ENCODE results near the gene SCAMP4. TPM values are rescaled to one million over a fixed set of nuclear protein-coding genes. Genes with fewer than 3 reads are reported as not detected.

SCAMP4 gene
- total RNA-seq, 2 donors from 2014 or later = 34.8 to 66.2 TPM

GRCh38 chr19:1905863-1906375 lies 720 bp downstream of the SCAMP4 start:
- Mint-ChIP-seq H3K27me3 (no peaks in the 10 kb centered on the region), H3K4me3 (peak overlapping the region; percentile 96), H3K36me3 (no peaks in the 10 kb centered on the region), H3K9me3 (no peaks in the 10 kb centered on the region), H3K27ac (peak overlapping the region; percentile 80 to 85), H3K4me1 (ENCODE audit: low read depth in 2 of 2) (peaks cover 21 to 27% of the 10 kb centered on the region in 2 donors)
- DNase-seq (ENCODE audit: low spot score) (no peak), ATAC-seq (no peak)

- Mint-ChIP-seq H3K4me1 (ENCODE audit: low read depth in 2 of 2) (peaks cover 21 to 27% of the 10 kb centered on the region in 2 donors), H3K27me3 (no peaks in the 10 kb centered on the region), H3K36me3 (no peaks in the 10 kb centered on the region), H3K9me3 (no peaks in the 10 kb centered on the region), H3K27ac (no peak overlapping the region), H3K4me3 (peak overlapping the region; percentile 17)
- DNase-seq (ENCODE audit: low spot score) (no peak), ATAC-seq (no peak)
Observed at GRCh38 chr19:1906985-1907562, 1.9 kb downstream of the SCAMP4 start.

- H3K4me1 Mint-ChIP-seq (ENCODE audit: low read depth in 2 of 2) = peaks cover 21 to 27% of the 10 kb centered on the region in 2 donors
- ATAC-seq (no peak), DNase-seq (ENCODE audit: low spot score) (no peak)
- H3K36me3 Mint-ChIP-seq = no peaks in the 10 kb centered on the region
- H3K27ac Mint-ChIP-seq = no peak overlapping the region
- H3K9me3 Mint-ChIP-seq = no peaks in the 10 kb centered on the region
- H3K27me3 Mint-ChIP-seq = no peaks in the 10 kb centered on the region
- no peak overlapping the region for H3K4me3 Mint-ChIP-seq
Observed at GRCh38 chr19:1907563-1908363, 2.6 kb downstream of the SCAMP4 start.

- H3K9me3 Mint-ChIP-seq = no peaks in the 10 kb centered on the region
- H3K27me3 Mint-ChIP-seq = no peaks in the 10 kb centered on the region
- H3K4me1 Mint-ChIP-seq (ENCODE audit: low read depth in 2 of 2) = peaks cover 21 to 27% of the 10 kb centered on the region in 2 donors
- H3K27ac Mint-ChIP-seq = no peak overlapping the region
- ATAC-seq (no peak), DNase-seq (ENCODE audit: low spot score) (no peak)
- H3K4me3 Mint-ChIP-seq = no peak overlapping the region
- H3K36me3 Mint-ChIP-seq = no peaks in the 10 kb centered on the region
Observed at GRCh38 chr19:1908364-1908678, 3.1 kb downstream of the SCAMP4 start.

GRCh38 chr19:1909761-1910080 lies 4.5 kb downstream of the SCAMP4 start:
- Mint-ChIP-seq H3K4me3 (no peak overlapping the region), H3K36me3 (no peaks in the 10 kb centered on the region), H3K27me3 (no peaks in the 10 kb centered on the region), H3K27ac (no peak overlapping the region), H3K9me3 (no peaks in the 10 kb centered on the region), H3K4me1 (ENCODE audit: low read depth in 2 of 2) (peaks cover 18 to 21% of the 10 kb centered on the region in 2 donors)
- DNase-seq (ENCODE audit: low spot score) (no peak), ATAC-seq (no peak)

GRCh38 chr19:1910177-1910576 lies 5.0 kb downstream of the SCAMP4 start:
- peak overlapping the region in 1 of 2 donors; percentile 26 for H3K27ac Mint-ChIP-seq
- no peaks in the 10 kb centered on the region for H3K36me3 Mint-ChIP-seq

GRCh38 chr19:1911098-1911497 lies 5.9 kb downstream of the SCAMP4 start:
- H3K27ac Mint-ChIP-seq = no peak overlapping the region
- ATAC-seq = no peak
- DNase-seq (ENCODE audit: low spot score) = no peak
- no peak overlapping the region for H3K4me3 Mint-ChIP-seq
- no peaks in the 10 kb centered on the region for H3K36me3 Mint-ChIP-seq
- H3K9me3 Mint-ChIP-seq = no peaks in the 10 kb centered on the region
- peaks cover 13 to 16% of the 10 kb centered on the region in 2 donors for H3K4me1 Mint-ChIP-seq (ENCODE audit: low read depth in 2 of 2)
- no peaks in the 10 kb centered on the region for H3K27me3 Mint-ChIP-seq

More at GRCh38 chr19:1910177-1910576, 5.0 kb downstream of the SCAMP4 start:
- Mint-ChIP-seq H3K27me3 (no peaks in the 10 kb centered on the region), H3K4me1 (ENCODE audit: low read depth in 2 of 2) (peaks cover 18 to 21% of the 10 kb centered on the region in 2 donors), H3K4me3 (peak overlapping the region; percentile 10), H3K9me3 (no peaks in the 10 kb centered on the region)
- ATAC-seq = no peak
- no peak for DNase-seq (ENCODE audit: low spot score)

GRCh38 chr19:1911995-1912394 lies 6.8 kb downstream of the SCAMP4 start:
- Mint-ChIP-seq H3K36me3 (no peaks in the 10 kb centered on the region), H3K4me1 (ENCODE audit: low read depth in 2 of 2) (peaks cover 13 to 16% of the 10 kb centered on the region in 2 donors), H3K4me3 (no peak overlapping the region), H3K9me3 (no peaks in the 10 kb centered on the region), H3K27ac (no peak overlapping the region), H3K27me3 (no peaks in the 10 kb centered on the region)
- DNase-seq (ENCODE audit: low spot score) (no peak), ATAC-seq (no peak)

- DNase-seq (ENCODE audit: low spot score) = no peak
- Mint-ChIP-seq H3K9me3 (no peaks in the 10 kb centered on the region), H3K27me3 (no peaks in the 10 kb centered on the region), H3K4me3 (no peak overlapping the region), H3K4me1 (ENCODE audit: low read depth in 2 of 2) (peaks cover 13 to 16% of the 10 kb centered on the region in 2 donors), H3K36me3 (no peaks in the 10 kb centered on the region), H3K27ac (no peak overlapping the region)
- ATAC-seq = no peak
Observed at GRCh38 chr19:1912760-1913505, 7.7 kb downstream of the SCAMP4 start.

GRCh38 chr19:1913781-1914577 lies 8.8 kb downstream of the SCAMP4 start:
- Mint-ChIP-seq H3K4me3 (no peak overlapping the region), H3K36me3 (no peaks in the 10 kb centered on the region), H3K27me3 (no peaks in the 10 kb centered on the region), H3K27ac (no peak overlapping the region), H3K4me1 (ENCODE audit: low read depth in 2 of 2) (peaks cover 10 to 11% of the 10 kb centered on the region in 2 donors), H3K9me3 (no peaks in the 10 kb centered on the region)
- DNase-seq (ENCODE audit: low spot score) (no peak), ATAC-seq (no peak)

GRCh38 chr19:1914826-1915341 lies 9.7 kb downstream of the SCAMP4 start:
- DNase-seq (ENCODE audit: low spot score) (no peak), ATAC-seq (no peak)
- no peak overlapping the region for H3K27ac Mint-ChIP-seq
- H3K4me1 Mint-ChIP-seq (ENCODE audit: low read depth in 2 of 2) = peaks cover 5 to 6% of the 10 kb centered on the region in 2 donors
- H3K27me3 Mint-ChIP-seq = no peaks in the 10 kb centered on the region
- no peaks in the 10 kb centered on the region for H3K9me3 Mint-ChIP-seq
- H3K36me3 Mint-ChIP-seq = no peaks in the 10 kb centered on the region
- no peak overlapping the region for H3K4me3 Mint-ChIP-seq

- H3K9me3 Mint-ChIP-seq = no peaks in the 10 kb centered on the region
- H3K4me1 Mint-ChIP-seq (ENCODE audit: low read depth in 2 of 2) = peaks cover 0 to 2% of the 10 kb centered on the region in 2 donors
- no peak overlapping the region for H3K4me3 Mint-ChIP-seq
- DNase-seq (ENCODE audit: low spot score) = no peak
- ATAC-seq = no peak
- no peaks in the 10 kb centered on the region for H3K27me3 Mint-ChIP-seq
- no peaks in the 10 kb centered on the region for H3K36me3 Mint-ChIP-seq
- H3K27ac Mint-ChIP-seq = no peak overlapping the region
Observed at GRCh38 chr19:1917146-1917545, 11.9 kb downstream of the SCAMP4 start.

- Mint-ChIP-seq H3K4me3 (no peak overlapping the region), H3K4me1 (ENCODE audit: low read depth in 2 of 2) (peaks cover 0 to 2% of the 10 kb centered on the region in 2 donors), H3K27ac (no peak overlapping the region), H3K27me3 (no peaks in the 10 kb centered on the region), H3K36me3 (no peaks in the 10 kb centered on the region), H3K9me3 (no peaks in the 10 kb centered on the region)
- no peak for DNase-seq (ENCODE audit: low spot score)
- no peak for ATAC-seq
Observed at GRCh38 chr19:1917926-1918325, 12.7 kb downstream of the SCAMP4 start.
